ENCODE data around the gene AJM1.
A peak's percentile ranks its signal among the peaks of the same experiment; 100 is the strongest.

AJM1 gene

GRCh38 chr9:136845465-136846260 lies 3.4 kb downstream of the AJM1 start:
- DNase-seq (ENCODE audit: low read depth) = no peak

DNA sequence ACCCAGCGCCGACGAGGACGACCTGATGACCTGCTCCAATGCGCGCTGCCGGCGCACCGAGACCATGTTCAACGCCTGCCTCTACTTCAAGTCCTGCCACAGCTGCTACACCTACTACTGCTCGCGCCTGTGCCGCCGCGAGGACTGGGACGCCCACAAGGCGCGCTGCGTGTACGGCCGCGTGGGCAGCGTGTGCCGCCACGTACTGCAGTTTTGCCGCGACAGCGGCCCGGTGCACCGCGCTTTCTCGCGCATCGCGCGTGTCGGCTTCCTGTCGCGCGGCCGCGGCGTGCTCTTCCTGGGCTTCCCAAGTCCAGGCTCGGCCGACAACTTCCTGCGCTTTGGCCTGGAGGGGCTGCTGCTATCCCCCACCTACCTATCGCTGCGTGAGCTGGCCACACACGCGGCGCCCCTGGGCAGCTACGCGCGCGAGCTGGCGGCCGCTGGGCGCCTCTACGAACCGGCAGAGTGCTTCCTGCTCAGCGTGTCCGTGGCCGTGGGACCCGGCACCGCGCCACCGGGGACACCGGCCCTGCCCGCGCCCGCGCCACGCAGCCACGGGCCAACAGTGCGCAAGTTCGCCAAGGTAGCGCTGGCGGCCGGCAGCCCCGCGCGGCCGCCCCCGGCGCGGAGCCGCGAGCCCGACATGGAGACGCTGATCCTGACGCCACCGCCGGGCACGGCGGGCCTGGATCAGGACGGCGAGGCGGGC lies 4.3 kb downstream of the AJM1 start:
- DNase-seq (ENCODE audit: low read depth) = no peak

GRCh38 chr9:136847088-136847825 lies 5.0 kb downstream of the AJM1 start:
- peak; percentile 50 for DNase-seq (ENCODE audit: low read depth)

DNA sequence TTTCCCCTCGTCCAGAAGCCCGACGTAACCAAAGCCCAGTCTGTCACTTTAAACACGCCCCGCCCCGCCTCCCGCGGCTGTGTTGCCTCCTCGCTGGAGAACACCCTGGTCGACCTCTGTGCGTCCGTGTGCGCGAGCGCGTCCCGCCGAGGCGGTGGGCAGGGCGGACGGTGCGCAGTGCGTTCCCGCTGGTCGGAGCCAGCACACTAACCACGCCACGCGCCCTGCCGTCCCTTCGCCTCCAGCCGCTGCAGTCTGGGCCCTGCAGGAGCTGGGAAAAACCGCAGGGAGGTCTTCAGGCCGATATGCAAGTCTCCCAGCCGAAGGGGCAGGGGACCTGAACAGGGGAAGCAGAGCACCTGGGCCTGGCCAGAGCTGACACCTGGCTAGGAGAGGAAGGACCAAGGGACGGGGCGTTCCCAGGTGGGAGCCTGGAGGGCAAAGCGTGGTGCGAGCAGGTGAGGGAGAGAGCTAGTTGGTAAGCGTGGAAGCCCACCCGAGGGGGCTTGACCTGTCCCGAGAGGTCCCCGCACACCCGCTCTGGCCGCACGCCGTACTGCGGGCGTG lies 5.6 kb downstream of the AJM1 start:
- DNase-seq (ENCODE audit: low read depth) = peak; percentile 89

- peak; percentile 55 for DNase-seq (ENCODE audit: low read depth)
These were observed 6.2 kb downstream of the AJM1 start for GRCh38 chr9:136848393-136849037.

DNA sequence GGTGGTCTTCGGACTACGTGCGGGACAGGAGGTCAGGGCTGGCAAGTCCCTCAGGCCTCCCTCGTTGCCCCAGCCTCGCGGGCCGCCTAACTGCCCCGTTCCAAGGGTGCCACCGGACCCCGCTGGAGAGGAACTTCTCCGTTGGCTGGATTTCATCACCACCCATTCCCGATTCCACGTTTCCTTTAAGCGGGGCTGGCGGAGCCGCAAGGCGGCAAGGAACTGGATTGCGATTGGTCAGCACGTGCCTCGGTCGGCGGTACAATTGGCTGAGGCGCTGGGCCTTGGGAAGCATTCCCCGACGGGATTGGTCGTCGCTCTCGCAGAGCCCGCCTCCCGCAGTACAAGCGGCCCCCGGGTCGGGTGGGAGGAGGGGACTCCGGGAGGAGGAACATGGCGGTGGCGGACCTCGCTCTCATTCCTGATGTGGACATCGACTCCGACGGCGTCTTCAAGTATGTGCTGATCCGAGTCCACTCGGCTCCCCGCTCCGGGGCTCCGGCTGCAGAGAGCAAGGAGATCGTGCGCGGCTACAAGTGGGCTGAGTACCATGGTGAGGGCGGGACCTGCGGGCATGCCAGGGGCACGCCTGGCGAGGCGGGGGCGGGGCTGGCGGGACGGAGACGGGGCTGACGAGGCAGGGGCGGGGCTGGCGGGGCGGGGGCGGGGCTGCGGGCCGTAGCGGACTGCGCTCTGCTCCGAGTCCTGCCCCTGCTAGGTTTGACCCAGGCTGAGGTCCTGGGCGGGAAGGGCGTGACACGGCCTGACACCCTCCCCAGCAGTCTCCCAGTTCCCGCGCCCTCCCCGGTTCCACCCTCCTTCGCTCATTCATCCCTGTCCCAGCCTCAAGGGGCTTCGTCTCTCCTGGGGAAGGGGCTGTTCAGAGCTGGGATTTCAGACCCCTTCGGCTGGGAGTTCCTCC lies 7.0 kb downstream of the AJM1 start, which contains the start of gene PHPT1:
Gene PHPT1 (plus strand): TSS at position 372 of the 922 bp plus-strand sequence. CDS start 22 bp downstream, at position 394.
- DNase-seq (ENCODE audit: low read depth) = peak; percentile 100

- DNase-seq (ENCODE audit: low read depth) = no peak
These were observed 7.9 kb downstream of the AJM1 start for GRCh38 chr9:136849960-136850865.

DNA sequence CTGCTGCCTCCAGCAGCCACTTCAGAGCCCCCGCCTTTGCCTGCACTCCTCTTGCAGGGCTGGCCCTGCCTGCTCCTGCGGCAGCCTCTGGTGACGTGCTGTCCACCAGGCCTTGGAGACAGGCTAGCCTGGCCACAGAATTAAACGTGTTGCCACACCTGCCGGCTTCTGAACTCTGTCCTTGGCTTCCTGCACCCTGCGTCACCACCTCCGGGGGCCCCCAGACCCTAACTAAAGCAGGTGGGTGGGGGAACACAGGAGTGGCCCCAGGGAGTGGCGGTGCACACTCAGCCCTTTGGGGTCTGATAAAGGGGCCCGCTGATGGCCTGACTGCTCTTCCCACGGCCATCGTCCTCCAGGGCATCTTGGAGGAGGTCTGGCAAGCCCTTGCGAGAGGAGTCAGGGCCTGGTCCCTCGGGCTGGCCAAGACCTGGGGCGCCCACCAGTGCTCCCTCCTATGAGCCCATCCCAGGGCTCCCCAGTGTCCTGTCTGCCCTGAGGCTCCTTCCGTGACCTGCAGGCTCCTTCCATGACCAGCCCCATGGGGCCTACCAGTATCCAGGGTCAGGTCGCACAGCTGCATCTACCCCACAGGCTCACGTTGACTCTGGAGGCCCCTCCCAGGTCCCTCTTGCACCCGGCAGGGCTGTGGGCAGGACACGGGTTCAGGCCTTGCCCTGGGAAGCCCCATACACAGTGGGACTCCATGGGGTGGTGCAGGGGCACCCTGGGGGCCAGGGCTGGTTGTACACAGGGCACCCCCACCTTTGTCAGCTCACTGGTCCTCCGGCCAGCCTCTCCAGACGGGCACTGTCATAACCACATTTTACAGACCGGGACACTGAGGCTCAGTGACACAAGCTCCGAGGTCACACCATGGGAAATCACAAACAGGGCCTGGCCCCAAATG lies 8.8 kb downstream of the AJM1 start:
- DNase-seq (ENCODE audit: low read depth) = no peak

DNA sequence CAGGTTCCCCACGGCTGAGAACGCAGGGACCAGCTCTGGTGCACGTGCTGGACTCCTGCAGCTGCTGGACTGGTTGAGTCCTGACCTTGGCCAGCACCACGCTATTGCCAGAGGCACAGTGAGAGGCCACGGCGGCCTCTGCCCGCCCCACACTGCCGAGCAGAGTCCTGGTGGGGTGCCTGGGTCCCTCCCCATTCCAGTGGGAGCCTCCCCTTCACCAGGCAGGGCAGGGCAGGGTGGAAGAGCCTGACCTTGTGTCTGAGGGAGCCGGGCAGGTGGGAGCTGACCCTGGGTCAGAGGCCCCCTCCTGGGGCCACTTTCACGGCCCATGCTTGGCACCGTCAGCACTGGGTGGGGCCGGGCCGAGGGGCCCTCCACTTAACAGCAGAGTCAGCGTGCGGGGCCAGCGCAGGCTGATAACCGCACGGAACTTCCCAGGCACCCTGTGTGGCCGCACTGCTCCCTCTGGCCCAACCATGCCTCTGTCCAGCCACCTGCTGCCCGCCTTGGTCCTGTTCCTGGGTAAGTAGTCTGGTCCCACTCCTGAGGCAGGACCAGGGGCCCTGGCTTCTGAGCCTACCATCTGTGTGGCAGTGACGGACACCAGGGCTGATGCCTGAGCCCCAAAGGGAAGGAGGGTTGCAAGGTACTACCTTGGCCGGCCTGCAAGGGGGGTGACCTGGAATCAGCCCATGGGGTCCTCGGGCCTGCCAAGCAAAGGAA lies 9.8 kb downstream of the AJM1 start, which contains the start of gene MAMDC4:
Gene MAMDC4 (plus strand): TSS at position 406 of the 723 bp plus-strand sequence. CDS start 71 bp downstream, at position 477.
- DNase-seq (ENCODE audit: low read depth) = no peak

- DNase-seq (ENCODE audit: low read depth) = no peak
These were observed 10.7 kb downstream of the AJM1 start for GRCh38 chr9:136852664-136853595.

GRCh38 chr9:136853596-136854112 lies 11.4 kb downstream of the AJM1 start:
- DNase-seq (ENCODE audit: low read depth) = no peak

DNA sequence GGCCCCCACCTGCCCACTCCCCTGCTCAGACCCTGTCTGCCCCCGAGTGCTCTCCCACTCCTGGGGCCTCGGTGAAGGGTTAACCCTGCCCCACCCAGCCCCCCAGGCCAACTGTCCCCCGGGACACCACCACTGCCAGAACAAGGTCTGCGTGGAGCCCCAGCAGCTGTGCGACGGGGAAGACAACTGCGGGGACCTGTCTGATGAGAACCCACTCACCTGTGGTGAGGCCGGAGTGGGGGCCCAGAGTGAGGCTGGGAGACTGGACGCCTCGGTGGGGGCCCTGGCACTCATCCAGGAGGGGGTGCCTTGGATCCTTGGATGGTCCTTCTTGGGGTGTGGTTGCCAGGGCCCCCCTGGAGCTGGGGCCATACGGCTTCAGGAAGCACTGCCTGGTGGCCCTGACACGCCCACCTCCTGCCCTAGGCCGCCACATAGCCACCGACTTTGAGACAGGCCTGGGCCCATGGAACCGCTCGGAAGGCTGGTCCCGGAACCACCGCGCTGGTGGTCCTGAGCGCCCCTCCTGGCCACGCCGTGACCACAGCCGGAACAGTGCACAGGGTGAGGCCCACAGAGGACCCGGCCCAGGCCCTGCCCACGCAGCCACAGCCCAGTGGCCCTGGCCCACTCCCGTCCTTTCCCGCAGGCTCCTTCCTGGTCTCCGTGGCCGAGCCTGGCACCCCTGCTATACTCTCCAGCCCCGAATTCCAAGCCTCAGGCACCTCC lies 12.0 kb downstream of the AJM1 start:
- no peak for DNase-seq (ENCODE audit: low read depth)

- DNase-seq (ENCODE audit: low read depth) = no peak
These were observed 12.7 kb downstream of the AJM1 start for GRCh38 chr9:136854842-136855460.

DNA sequence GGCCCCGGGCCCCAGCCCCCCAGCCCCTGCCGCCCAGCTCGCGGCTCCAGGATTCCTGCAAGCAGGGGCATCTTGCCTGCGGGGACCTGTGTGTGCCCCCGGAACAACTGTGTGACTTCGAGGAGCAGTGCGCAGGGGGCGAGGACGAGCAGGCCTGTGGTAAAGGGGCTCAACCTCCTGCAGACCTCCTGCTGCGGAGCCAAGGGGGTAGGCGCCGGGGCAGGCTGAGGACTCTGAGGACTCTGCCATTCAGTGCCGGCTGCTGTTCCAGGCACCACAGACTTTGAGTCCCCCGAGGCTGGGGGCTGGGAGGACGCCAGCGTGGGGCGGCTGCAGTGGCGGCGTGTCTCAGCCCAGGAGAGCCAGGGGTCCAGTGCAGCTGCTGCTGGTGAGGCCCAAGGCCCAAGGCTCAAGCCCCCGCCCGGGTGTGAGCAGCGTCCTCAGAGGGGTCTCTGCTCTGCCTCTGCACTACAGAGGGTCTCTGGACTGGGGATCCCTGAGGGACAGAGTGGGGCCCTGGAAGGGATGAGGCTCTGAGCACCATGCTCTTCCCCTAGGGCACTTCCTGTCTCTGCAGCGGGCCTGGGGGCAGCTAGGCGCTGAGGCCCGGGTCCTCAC lies 13.3 kb downstream of the AJM1 start:
- DNase-seq (ENCODE audit: low read depth) = no peak

GRCh38 chr9:136856079-136856476 lies 13.8 kb downstream of the AJM1 start:
- DNase-seq (ENCODE audit: low read depth) = no peak

Measured in ELR (cell line).